WTC11 (cell line): ENCODE results near the gene IBA57. TPM values are rescaled to one million over a fixed set of nuclear protein-coding genes. Genes with fewer than 3 reads are reported as not detected.

Experiments
- ATAC-seq: fragments of 200-7000 bp; cut with Tn5 transposase; 2 replicates; pipeline ENCODE4 v1.10.0; 2021; ENCODE audit warnings: mild to moderate bottlenecking, moderate library complexity
- CTCF ChIA-PET: fragments of 300-600 bp; sonication (Branson Sonifier 250); formaldehyde crosslinking; loops from one replicate; lab custom pipeline; 2021; ENCODE audit warnings: antibody characterized with exemption; lab: Charles Lee
- POLR2A ChIA-PET: fragments of 350-600 bp; sonication (Branson Sonifier 250); formaldehyde crosslinking; loops from one replicate; lab custom pipeline; 2021; ENCODE audit warnings: antibody characterized with exemption; lab: Charles Lee
- DNase-seq: peaks from one replicate; pipeline ENCODE4 v3.0.0; 2021; ENCODE audit warnings: low spot score
- H3K27ac Mint-ChIP-seq: 2 replicates; pipeline ENCODE4 v1.8.0; 2021; ENCODE audit warnings: mixed read lengths
- H3K27me3 Mint-ChIP-seq: 2 replicates; pipeline ENCODE4 v1.8.0; 2021; ENCODE audit warnings: low read depth, mild to moderate bottlenecking, moderate library complexity, mixed read lengths
- H3K36me3 Mint-ChIP-seq: 2 replicates; pipeline ENCODE4 v1.8.0; 2021; ENCODE audit warnings: mixed read lengths
- H3K4me1 Mint-ChIP-seq: 2 replicates; pipeline ENCODE4 v1.8.0; 2022; ENCODE audit warnings: mixed read lengths
- H3K4me3 Mint-ChIP-seq: 2 replicates; pipeline ENCODE4 v1.8.0; 2021; ENCODE audit warnings: mild to moderate bottlenecking, moderate library complexity, mixed read lengths
- H3K9me3 Mint-ChIP-seq: 2 replicates; pipeline ENCODE4 v1.8.0; 2021; ENCODE audit warnings: mixed read lengths
- E2F1 ChIP-seq: sonication (generic); formaldehyde crosslinking; IDR thresholded peaks from 2 replicates; pipeline ENCODE4 v1.8.0; 2022; ENCODE audit warnings: mild to moderate bottlenecking, missing genetic modification reagents
- EMX1 ChIP-seq: fragments of 250-450 bp; sonication (Bioruptor Pico); IDR thresholded peaks from 2 replicates; pipeline ENCODE4 v1.8.0; 2021; ENCODE audit warnings: mild to moderate bottlenecking
- FOXK1 ChIP-seq: sonication (generic); formaldehyde crosslinking; IDR thresholded peaks from 2 replicates; pipeline ENCODE4 v1.8.0; 2022; ENCODE audit warnings: mild to moderate bottlenecking, moderate library complexity, missing genetic modification reagents
- GRHL2 ChIP-seq: fragments of 250-450 bp; sonication (Bioruptor Pico); IDR thresholded peaks from 2 replicates; pipeline ENCODE4 v1.8.0; 2022; ENCODE audit warnings: mild to moderate bottlenecking, moderate library complexity; ENCODE audit not compliant: insufficient replicate concordance, severe bottlenecking
- JUN ChIP-seq: sonication (generic); formaldehyde crosslinking; IDR thresholded peaks from 2 replicates; pipeline ENCODE4 v1.8.0; 2023; ENCODE audit warnings: mild to moderate bottlenecking, missing genetic modification reagents
- KAT7 ChIP-seq: sonication (generic); formaldehyde crosslinking; IDR thresholded peaks from 2 replicates; pipeline ENCODE4 v1.8.1; 2023; ENCODE audit warnings: missing genetic modification reagents, mild to moderate bottlenecking, borderline replicate concordance
- NFE2L1 ChIP-seq: sonication (generic); formaldehyde crosslinking; IDR thresholded peaks from 2 replicates; pipeline ENCODE4 v1.8.1; 2023; ENCODE audit warnings: missing genetic modification reagents
- SMAD4 ChIP-seq: sonication (generic); formaldehyde crosslinking; IDR thresholded peaks from 2 replicates; pipeline ENCODE4 v1.8.0; 2022; ENCODE audit warnings: mild to moderate bottlenecking, missing genetic modification reagents
- TCF7 ChIP-seq: sonication (generic); formaldehyde crosslinking; IDR thresholded peaks from 2 replicates; pipeline ENCODE4 v1.8.0; 2022; ENCODE audit warnings: mild to moderate bottlenecking, low read depth, missing genetic modification reagents, moderate library complexity
- TP53 ChIP-seq: sonication (generic); formaldehyde crosslinking; IDR thresholded peaks from 2 replicates; pipeline ENCODE4 v1.8.1; 2023; ENCODE audit warnings: mild to moderate bottlenecking, missing genetic modification reagents
- ZMAT4 ChIP-seq: fragments of 250-450 bp; sonication (Bioruptor Pico); IDR thresholded peaks from 2 replicates; pipeline ENCODE4 v1.9.0; 2021; ENCODE audit warnings: mild to moderate bottlenecking
- ZNF138 ChIP-seq: sonication (generic); formaldehyde crosslinking; conservative IDR thresholded peaks from 2 replicates; pipeline ENCODE4 v1.8.1; 2022; ENCODE audit warnings: mild to moderate bottlenecking, moderate library complexity, missing genetic modification reagents
- ZNF317 ChIP-seq: sonication (generic); formaldehyde crosslinking; IDR thresholded peaks from 2 replicates; pipeline ENCODE4 v1.8.1; 2023; ENCODE audit warnings: low read depth, mild to moderate bottlenecking, moderate library complexity, missing genetic modification reagents, borderline replicate concordance
- total RNA-seq: library from RNA; stranded (reverse); gene quantifications from 3 replicates; pipeline ENCODE4 v1.2.3, GENCODE V29; 2021
- TF ChIP-seq, protein P1 (sequence below): sonication (generic); formaldehyde crosslinking; IDR thresholded peaks from 2 replicates; pipeline ENCODE4 v1.8.1; 2022; ENCODE audit warnings: mild to moderate bottlenecking, missing genetic modification reagents, moderate library complexity, borderline replicate concordance
- TF ChIP-seq, protein P2 (sequence below): fragments of 250-450 bp; sonication (Bioruptor Pico); IDR thresholded peaks from 2 replicates; pipeline ENCODE4 v1.9.0; 2021; ENCODE audit warnings: mild to moderate bottlenecking, borderline replicate concordance
- TF ChIP-seq, protein P3 (sequence below): fragments of 250-450 bp; sonication (Bioruptor Pico); IDR thresholded peaks from 2 replicates; pipeline ENCODE4 v1.9.0; 2021; ENCODE audit warnings: mild to moderate bottlenecking
- TF ChIP-seq, protein P4 (sequence below): fragments of 250-450 bp; sonication (Bioruptor Pico); IDR thresholded peaks from 2 replicates; pipeline ENCODE4 v1.8.0; 2021; ENCODE audit warnings: mild to moderate bottlenecking
- TF ChIP-seq, protein P5 (sequence below): sonication (generic); formaldehyde crosslinking; IDR thresholded peaks from 2 replicates; pipeline ENCODE4 v1.8.1; 2023; ENCODE audit warnings: mild to moderate bottlenecking, missing genetic modification reagents, moderate library complexity

The IBA57 gene
- total RNA-seq, 1 experiment from 2014 or later, result 11.4 TPM

DNA sequence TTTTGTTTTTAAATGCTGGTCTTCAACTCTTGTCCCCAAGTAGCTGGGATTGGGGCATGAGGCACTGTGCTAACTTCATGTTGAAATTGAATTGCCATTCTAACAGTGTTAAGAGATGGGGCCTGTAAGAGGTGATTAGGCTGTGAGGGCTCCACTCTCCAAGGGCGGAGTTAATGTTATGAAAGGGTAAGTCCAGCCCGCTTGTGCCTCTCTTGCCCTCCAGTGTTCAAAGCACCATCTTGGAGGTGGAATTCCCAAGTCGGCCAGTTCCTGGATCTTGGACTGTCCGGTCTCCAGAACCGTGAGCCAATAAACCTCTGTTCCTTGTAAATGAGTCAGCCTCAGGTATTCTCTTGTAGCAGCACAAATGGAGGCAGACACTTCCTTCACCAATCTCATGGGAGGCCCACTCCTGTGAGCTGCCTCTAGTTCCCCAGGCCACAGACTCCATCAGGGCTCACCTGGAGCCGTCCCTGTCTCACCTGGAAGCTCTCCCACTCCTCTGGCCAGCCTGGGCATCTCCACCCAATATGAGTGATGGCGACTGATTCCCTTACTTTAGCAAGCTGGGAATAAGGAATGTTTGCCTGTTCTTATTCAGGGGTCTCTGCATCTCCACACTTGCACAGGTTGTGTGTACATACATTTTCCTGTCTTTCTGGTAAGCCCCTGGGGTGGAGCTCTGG lies 15.5 kb downstream of the IBA57 start:
- ChIA-PET CTCF (interaction anchor here (0.6 to 2.8 kb wide), 6 partner anchors 15 to 1003 kb away, joined by 3 to 15 read pairs (median 4); partner anchors contain the start of gene IBA57), POLR2A (no interaction called here)
- ATAC-seq, result no peak
- TF ChIP-seq EMX1 (CRISPR knock-in tag) (no peak), ZNF138 (no peak), ZNF317 (CRISPR knock-in tag) (no peak), FOXK1 (no peak), TCF7 (CRISPR knock-in tag) (no peak), NFE2L1 (CRISPR knock-in tag) (no peak), KAT7 (no peak), E2F1 (no peak), TP53 (CRISPR knock-in tag) (no peak), SMAD4 (CRISPR knock-in tag) (no peak)
- TF ChIP-seq, protein P1, sequence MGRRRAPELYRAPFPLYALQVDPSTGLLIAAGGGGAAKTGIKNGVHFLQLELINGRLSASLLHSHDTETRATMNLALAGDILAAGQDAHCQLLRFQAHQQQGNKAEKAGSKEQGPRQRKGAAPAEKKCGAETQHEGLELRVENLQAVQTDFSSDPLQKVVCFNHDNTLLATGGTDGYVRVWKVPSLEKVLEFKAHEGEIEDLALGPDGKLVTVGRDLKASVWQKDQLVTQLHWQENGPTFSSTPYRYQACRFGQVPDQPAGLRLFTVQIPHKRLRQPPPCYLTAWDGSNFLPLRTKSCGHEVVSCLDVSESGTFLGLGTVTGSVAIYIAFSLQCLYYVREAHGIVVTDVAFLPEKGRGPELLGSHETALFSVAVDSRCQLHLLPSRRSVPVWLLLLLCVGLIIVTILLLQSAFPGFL (CRISPR knock-in tag), result no peak
- TF ChIP-seq, protein P2, sequence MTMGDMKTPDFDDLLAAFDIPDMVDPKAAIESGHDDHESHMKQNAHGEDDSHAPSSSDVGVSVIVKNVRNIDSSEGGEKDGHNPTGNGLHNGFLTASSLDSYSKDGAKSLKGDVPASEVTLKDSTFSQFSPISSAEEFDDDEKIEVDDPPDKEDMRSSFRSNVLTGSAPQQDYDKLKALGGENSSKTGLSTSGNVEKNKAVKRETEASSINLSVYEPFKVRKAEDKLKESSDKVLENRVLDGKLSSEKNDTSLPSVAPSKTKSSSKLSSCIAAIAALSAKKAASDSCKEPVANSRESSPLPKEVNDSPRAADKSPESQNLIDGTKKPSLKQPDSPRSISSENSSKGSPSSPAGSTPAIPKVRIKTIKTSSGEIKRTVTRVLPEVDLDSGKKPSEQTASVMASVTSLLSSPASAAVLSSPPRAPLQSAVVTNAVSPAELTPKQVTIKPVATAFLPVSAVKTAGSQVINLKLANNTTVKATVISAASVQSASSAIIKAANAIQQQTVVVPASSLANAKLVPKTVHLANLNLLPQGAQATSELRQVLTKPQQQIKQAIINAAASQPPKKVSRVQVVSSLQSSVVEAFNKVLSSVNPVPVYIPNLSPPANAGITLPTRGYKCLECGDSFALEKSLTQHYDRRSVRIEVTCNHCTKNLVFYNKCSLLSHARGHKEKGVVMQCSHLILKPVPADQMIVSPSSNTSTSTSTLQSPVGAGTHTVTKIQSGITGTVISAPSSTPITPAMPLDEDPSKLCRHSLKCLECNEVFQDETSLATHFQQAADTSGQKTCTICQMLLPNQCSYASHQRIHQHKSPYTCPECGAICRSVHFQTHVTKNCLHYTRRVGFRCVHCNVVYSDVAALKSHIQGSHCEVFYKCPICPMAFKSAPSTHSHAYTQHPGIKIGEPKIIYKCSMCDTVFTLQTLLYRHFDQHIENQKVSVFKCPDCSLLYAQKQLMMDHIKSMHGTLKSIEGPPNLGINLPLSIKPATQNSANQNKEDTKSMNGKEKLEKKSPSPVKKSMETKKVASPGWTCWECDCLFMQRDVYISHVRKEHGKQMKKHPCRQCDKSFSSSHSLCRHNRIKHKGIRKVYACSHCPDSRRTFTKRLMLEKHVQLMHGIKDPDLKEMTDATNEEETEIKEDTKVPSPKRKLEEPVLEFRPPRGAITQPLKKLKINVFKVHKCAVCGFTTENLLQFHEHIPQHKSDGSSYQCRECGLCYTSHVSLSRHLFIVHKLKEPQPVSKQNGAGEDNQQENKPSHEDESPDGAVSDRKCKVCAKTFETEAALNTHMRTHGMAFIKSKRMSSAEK (CRISPR knock-in tag), result no peak
- TF ChIP-seq, protein P3, sequence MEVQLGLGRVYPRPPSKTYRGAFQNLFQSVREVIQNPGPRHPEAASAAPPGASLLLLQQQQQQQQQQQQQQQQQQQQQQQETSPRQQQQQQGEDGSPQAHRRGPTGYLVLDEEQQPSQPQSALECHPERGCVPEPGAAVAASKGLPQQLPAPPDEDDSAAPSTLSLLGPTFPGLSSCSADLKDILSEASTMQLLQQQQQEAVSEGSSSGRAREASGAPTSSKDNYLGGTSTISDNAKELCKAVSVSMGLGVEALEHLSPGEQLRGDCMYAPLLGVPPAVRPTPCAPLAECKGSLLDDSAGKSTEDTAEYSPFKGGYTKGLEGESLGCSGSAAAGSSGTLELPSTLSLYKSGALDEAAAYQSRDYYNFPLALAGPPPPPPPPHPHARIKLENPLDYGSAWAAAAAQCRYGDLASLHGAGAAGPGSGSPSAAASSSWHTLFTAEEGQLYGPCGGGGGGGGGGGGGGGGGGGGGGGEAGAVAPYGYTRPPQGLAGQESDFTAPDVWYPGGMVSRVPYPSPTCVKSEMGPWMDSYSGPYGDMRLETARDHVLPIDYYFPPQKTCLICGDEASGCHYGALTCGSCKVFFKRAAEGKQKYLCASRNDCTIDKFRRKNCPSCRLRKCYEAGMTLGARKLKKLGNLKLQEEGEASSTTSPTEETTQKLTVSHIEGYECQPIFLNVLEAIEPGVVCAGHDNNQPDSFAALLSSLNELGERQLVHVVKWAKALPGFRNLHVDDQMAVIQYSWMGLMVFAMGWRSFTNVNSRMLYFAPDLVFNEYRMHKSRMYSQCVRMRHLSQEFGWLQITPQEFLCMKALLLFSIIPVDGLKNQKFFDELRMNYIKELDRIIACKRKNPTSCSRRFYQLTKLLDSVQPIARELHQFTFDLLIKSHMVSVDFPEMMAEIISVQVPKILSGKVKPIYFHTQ, result no peak
- H3K36me3 Mint-ChIP-seq, result no peaks in the 10 kb centered on the region
- no peak overlapping the region for H3K27ac Mint-ChIP-seq
- no peak overlapping the region for H3K4me3 Mint-ChIP-seq
- no peaks in the 10 kb centered on the region for H3K9me3 Mint-ChIP-seq
- H3K27me3 Mint-ChIP-seq, result no peaks in the 10 kb centered on the region
- no peaks in the 10 kb centered on the region for H3K4me1 Mint-ChIP-seq
- no peak for DNase-seq

DNA sequence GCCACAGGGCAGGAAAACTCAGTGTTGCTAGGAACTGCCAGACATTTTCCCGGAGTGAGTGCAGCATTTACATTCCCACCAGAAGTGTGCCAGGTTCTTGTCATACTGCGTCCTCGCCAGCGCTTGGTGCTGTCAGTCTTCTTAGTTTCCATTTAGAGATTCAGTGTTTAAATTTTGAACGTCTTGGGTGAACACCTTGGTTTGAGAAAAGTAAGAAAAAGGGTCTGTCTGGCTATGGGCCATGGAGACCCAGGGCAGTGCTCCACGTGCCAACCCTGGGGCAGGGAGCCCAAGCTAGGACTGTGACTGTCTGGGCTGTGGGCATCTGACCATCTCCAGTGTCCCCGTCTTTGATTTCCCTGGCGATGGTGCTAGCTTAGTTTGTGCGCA lies 16.0 kb downstream of the IBA57 start:
- H3K27ac Mint-ChIP-seq, result no peak overlapping the region
- CTCF ChIA-PET, result no interaction called here
- POLR2A ChIA-PET, result no interaction called here
- TF ChIP-seq, protein P4, sequence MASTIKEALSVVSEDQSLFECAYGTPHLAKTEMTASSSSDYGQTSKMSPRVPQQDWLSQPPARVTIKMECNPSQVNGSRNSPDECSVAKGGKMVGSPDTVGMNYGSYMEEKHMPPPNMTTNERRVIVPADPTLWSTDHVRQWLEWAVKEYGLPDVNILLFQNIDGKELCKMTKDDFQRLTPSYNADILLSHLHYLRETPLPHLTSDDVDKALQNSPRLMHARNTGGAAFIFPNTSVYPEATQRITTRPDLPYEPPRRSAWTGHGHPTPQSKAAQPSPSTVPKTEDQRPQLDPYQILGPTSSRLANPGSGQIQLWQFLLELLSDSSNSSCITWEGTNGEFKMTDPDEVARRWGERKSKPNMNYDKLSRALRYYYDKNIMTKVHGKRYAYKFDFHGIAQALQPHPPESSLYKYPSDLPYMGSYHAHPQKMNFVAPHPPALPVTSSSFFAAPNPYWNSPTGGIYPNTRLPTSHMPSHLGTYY (CRISPR knock-in tag), result no peak
- TF ChIP-seq, protein P2 (CRISPR knock-in tag), result no peak
- TF ChIP-seq GRHL2 (CRISPR knock-in tag) (no peak), ZMAT4 (CRISPR knock-in tag) (no peak), JUN (CRISPR knock-in tag) (no peak)
- TF ChIP-seq, protein P5, sequence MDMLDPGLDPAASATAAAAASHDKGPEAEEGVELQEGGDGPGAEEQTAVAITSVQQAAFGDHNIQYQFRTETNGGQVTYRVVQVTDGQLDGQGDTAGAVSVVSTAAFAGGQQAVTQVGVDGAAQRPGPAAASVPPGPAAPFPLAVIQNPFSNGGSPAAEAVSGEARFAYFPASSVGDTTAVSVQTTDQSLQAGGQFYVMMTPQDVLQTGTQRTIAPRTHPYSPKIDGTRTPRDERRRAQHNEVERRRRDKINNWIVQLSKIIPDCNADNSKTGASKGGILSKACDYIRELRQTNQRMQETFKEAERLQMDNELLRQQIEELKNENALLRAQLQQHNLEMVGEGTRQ (CRISPR knock-in tag), result no peak

More for the DNA sequence above, 16.0 kb downstream of the IBA57 start:
- no peaks in the 10 kb centered on the region for H3K9me3 Mint-ChIP-seq
- ATAC-seq (no peak), DNase-seq (no peak)
- no peaks in the 10 kb centered on the region for H3K27me3 Mint-ChIP-seq
- no peaks in the 10 kb centered on the region for H3K4me1 Mint-ChIP-seq
- no peak overlapping the region for H3K4me3 Mint-ChIP-seq
- no peaks in the 10 kb centered on the region for H3K36me3 Mint-ChIP-seq
